Stimulated activated CD8-positive, alpha-beta memory T cell treated with anti-CD3 and anti-CD28 coated beads, Interleukin-15, amount 100 ng/mL, for 4 hours (primary cell): ENCODE measurements around the gene TUBB3.
"Not testable (repeated sequence)": the region's sequence is repeated elsewhere in the genome, so short reads cannot be mapped to it uniquely, and the experiment has no call there.

ENCODE experiments used
- DNase-seq, 2 donors: peaks; one replicate each; pipeline ENCODE4 v3.0.0-alpha.2; 2020; ENCODE audit warnings: low read depth in 2 of 2

TUBB3 gene

DNA sequence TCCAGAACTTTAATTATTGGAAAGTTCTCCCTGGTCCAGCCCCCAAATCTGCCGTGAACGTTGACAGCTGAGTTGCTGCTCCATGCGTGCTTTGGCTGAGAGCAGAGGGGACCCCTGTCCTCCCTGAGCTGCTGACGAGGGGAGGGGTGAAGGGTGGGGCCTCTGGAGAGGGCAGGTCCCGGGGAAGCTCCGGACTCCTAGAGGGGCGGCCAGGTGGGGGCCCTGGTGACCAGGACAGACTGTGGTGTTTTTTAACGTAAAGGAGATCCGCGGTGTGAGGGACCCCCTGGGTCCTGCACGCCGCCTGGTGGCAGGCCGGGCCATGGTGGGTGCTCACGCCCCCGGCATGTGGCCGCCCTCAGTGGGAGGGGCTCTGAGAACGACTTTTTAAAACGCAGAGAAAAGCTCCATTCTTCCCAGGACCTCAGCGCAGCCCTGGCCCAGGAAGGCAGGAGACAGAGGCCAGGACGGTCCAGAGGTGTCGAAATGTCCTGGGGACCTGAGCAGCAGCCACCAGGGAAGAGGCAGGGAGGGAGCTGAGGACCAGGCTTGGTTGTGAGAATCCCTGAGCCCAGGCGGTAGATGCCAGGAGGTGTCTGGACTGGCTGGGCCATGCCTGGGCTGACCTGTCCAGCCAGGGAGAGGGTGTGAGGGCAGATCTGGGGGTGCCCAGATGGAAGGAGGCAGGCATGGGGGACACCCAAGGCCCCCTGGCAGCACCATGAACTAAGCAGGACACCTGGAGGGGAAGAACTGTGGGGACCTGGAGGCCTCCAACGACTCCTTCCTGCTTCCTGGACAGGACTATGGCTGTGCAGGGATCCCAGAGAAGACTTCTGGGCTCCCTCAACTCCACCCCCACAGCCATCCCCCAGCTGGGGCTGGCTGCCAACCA lies 4.4 kb upstream of the TUBB3 start, which contains the start of gene MC1R:
Gene MC1R (plus strand): TSS at position 410 of the 895 bp plus-strand sequence. CDS start 397 bp downstream, at position 807.
- no peak for DNase-seq

DNA sequence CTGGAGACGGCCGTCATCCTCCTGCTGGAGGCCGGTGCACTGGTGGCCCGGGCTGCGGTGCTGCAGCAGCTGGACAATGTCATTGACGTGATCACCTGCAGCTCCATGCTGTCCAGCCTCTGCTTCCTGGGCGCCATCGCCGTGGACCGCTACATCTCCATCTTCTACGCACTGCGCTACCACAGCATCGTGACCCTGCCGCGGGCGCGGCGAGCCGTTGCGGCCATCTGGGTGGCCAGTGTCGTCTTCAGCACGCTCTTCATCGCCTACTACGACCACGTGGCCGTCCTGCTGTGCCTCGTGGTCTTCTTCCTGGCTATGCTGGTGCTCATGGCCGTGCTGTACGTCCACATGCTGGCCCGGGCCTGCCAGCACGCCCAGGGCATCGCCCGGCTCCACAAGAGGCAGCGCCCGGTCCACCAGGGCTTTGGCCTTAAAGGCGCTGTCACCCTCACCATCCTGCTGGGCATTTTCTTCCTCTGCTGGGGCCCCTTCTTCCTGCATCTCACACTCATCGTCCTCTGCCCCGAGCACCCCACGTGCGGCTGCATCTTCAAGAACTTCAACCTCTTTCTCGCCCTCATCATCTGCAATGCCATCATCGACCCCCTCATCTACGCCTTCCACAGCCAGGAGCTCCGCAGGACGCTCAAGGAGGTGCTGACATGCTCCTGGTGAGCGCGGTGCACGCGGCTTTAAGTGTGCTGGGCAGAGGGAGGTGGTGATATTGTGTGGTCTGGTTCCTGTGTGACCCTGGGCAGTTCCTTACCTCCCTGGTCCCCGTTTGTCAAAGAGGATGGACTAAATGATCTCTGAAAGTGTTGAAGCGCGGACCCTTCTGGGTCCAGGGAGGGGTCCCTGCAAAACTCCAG lies 3.4 kb upstream of the TUBB3 start:
- DNase-seq: no peak

DNA sequence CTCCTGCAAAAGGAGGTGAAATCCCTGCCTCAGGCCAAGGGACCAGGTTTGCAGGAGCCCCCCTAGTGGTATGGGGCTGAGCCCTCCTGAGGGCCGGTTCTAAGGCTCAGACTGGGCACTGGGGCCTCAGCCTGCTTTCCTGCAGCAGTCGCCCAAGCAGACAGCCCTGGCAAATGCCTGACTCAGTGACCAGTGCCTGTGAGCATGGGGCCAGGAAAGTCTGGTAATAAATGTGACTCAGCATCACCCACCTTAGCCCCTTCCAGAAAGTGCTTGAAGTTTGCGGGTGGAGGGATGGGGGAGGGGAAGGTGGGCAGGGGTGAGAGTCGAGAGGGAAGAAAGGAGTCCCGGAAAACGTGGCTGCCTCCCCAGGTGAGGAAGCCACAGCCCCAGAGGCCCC lies 2.4 kb upstream of the TUBB3 start:
- DNase-seq: no peak

DNA sequence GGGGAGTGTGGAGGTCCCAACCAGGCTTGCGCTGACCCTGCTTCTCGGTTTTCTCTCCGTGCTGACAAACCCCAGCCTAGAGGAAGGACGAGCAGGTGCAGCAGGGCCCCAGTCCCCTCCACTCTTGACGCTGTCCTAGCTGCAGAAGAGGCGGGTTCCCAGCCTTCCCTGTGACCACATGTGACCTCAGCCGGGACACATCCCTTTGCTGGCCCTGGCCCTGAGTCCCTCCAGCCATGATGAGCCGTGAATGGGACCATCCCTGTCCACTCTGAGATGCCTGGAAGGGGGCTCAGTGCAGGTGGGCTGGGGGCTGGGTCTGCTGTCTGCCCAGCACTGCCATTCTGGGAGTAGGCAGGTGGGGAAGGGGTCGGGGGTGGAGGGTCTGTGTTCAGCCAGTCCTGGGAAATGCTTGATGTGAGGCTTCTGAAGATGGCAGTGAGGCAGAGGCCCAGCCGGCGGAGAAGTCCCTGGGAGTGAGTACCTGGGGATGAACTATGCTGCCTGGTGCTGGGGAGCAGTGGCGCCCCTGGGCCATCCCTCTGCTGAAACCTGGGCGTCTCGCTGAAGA lies 1.9 kb upstream of the TUBB3 start:
- no peak for DNase-seq

DNA sequence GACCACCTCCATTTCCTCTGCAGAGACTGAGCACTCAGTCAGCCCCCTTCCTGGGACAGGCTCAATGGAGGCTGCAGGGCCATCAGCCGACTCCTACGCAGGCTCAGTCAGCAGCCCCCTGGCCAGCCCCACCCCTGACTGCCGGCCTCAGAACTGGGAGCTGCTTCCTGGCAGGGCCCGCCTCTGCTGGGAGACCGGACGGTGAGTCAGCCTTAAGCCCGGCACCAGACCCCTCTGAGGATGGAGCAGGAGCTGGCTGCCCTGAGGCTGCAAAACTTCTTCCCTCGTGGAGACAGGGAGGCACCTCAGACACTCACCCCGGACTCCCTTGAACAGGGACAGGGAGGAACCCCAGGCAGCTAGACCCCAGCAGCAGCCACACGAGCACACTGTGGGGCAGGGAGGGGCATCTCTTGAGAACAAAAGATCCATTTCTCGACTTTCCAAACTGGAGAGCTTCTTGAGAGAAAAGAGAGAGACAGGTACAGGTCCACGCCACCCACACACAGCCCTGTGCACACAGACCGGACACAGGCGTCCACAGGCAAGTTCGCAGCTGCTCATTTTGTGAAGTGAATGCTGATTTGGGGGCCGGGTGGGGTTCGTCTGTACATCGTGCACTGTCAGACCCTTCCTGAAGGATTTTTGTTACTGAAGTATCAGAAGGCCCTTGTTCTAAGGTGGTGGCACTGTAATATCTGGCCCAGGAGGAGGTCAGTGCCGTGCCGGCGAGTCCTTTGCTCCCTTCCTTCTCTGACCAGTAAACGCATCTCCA lies 1.3 kb upstream of the TUBB3 start:
- no peak for DNase-seq

DNA sequence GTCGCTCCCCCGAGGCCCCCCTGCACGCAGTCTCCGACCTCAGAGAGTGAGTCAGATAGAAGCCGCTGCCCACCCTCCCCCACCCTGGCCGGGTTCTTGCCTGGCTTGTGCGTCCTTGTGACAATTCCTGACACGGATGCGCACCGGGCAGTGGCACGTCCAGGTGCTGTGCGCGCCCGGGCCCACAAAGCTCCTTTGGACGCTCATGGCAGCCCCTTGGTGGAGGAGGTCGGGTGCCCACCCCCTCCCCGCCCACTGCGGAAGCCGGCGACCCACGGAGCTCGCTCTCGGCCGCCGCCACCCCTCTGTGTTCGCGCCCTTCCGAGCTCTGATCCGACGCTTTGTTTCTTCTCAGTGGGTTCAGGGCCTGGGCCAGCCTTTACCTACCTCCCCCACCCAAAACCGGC lies 662 bp upstream of the TUBB3 start:
- no peak for DNase-seq

DNA sequence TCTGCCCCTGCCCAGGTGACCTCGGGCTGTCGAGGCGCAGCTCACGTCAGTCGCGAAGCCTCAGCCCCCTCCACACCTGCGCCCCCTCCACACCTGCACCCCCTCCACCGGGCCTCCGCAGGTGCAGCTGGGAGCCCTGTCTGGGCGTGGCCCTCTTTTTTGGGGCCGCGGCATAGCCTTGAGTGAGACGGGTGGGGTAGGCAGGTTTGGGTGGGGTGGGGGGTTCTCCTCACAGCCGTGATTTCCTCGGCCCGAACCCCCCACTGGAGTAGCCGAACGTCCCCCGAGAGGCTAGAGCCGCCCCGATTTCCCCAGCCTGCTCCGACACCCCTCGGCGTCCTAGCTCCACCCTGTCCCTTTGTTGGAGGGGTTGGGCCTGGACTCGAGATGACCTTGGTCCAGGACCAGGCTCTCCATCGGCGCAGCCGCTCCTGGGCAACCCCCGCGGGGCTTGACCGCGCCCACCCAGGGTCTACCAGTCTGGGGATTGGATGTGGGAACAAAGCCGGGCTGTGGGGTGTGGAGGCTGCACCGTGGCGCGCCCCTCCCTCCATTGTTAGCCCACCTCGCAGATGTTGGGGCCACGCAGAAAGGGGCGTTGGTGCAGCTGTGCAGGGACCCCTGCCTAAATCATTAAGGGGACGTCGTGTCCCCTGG lies 626 bp downstream of the TUBB3 start:
- no peak for DNase-seq

DNA sequence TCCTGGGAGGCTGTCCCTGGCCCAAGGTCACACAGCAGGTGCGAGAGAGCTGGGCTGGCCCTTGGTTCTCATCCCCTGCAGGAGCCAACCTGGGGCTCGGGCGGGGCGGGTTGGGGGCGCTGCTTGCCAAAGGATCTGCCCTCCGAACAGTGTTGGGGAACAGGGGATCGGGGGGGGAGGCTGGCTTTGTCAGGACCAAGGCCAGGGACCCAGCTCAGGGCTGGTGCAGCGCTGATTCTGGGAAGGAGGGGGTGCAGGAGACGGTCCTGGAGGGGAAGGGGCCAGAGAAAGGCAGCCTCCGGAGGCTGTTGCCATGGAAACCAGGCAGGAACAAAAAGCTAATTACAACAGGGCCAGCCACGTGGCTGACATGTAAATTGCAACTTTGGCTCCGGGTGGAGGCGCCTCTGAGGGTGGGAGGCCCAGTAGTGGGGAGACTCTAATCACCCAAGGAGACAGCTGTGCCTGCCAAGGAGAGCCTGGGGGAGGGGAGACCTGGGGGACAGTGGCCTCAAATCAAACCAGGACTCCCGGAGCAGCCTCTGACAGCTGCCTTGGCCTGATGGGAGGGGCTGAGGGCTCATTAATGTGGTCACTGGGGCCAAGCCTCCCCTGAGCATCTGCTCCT lies 1.3 kb downstream of the TUBB3 start:
- DNase-seq: no peak

DNA sequence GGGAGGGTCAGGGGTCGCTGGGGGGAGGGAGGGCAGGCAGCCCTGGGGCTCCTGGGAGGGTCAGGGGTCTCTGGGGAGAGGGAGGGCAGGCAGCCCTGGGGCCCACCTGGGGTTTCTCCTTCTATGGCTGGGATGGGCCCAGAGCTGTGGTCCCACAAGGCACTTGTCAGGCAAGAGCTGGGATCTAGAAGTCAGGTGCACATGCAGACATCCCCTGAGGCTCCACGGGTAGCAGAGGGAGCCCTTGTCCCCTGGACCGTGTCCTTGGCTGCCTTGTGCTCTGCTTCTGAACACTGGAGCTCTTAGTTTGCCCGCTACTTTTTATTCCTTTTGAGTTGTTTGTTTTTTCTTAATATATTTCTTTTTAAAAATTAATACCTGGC lies 1.8 kb downstream of the TUBB3 start:
- no peak for DNase-seq

DNA sequence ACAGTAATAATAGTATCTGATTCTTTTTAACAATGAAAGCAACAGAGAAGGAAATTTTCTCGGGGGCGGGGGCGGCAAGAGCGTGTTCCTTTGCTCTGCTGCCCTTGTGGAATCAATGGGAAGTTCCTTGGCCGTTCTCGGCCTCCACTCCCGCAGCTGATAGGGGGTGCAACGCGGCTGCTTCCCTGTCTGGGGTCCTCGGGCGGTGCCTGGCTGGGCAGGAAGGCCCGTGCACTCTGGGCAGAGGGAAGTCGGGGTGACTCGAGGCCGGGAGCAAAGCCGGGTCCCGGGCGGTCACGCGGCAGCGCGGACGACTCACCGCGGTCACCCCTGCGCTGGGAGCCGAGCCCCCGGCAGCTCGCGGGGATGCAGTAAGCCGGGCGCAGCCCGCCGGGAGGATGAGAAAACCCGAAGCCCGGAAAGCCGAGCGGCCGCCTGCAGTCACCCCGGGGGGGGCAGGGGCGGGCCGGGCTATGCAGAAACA lies 2.5 kb downstream of the TUBB3 start:
- no peak for DNase-seq

DNA sequence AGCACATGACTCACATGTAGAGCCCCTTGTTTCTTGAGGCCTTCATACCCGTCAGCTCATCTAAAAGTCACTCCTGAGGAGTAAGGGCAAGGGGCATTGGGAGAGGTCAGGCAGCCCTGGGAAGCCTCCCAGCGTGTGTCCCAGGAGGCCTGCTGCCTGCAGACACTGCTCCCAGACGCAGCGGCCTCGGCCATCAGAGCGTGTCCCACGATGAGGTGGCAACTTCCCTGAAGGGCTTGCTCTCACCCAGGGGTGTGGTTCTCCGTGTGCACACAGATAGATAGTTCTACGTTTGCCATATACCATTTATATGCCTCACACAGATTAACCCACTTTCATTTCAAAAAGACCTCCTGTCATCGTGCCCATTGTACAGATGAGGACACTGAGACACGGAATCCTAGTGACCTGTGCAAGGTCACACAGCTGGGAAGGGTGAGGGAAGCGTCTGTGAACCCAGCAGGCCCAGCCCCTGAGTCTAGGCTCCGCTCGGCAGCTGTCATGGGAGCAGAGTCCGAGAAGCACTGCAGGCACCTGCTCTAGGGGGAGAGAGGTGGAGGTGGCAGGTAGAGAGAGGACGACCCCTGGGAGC lies 8.3 kb downstream of the TUBB3 start:
- DNase-seq: no peak

DNA sequence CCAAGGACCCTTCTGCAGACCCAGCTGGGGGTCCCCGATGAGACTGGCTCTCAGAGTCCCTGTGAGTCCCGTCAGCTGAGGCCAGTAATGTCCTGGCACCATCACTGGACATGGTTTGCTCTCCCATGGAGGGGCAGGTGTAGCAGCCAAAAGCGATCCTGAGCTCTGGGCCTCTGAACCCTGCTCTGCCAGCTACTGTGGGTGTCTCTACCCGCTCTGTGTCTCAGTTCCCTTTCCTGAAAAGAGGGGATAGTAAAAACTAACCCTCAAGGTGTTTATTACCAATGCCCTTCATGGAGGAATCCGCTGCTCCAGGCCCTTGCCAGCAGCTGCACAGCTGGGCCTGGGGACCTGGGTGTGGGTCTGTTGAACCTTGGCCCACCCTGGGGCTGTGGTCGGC lies 8.8 kb downstream of the TUBB3 start:
- no peak for DNase-seq

DNA sequence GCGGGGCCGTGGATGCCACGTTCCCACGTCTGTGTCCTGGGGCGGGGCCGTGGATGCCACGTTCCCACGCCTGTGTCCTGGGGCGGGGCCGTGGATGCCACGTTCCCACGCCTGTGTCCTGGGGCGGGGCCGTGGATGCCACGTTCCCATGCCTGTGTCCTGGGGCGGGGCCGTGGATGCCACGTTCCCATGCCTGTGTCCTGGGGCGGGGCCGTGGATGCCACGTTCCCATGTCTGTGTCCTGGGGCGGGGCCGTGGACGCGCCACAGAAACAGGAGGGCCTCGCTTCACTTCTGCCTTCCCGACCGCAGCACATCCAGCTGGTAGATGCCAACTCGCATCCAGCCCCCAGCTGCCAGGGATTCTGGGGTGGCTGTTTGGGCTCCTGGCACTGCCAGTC lies 10.9 kb downstream of the TUBB3 start:
- DNase-seq: not testable (repeated sequence)

DNA sequence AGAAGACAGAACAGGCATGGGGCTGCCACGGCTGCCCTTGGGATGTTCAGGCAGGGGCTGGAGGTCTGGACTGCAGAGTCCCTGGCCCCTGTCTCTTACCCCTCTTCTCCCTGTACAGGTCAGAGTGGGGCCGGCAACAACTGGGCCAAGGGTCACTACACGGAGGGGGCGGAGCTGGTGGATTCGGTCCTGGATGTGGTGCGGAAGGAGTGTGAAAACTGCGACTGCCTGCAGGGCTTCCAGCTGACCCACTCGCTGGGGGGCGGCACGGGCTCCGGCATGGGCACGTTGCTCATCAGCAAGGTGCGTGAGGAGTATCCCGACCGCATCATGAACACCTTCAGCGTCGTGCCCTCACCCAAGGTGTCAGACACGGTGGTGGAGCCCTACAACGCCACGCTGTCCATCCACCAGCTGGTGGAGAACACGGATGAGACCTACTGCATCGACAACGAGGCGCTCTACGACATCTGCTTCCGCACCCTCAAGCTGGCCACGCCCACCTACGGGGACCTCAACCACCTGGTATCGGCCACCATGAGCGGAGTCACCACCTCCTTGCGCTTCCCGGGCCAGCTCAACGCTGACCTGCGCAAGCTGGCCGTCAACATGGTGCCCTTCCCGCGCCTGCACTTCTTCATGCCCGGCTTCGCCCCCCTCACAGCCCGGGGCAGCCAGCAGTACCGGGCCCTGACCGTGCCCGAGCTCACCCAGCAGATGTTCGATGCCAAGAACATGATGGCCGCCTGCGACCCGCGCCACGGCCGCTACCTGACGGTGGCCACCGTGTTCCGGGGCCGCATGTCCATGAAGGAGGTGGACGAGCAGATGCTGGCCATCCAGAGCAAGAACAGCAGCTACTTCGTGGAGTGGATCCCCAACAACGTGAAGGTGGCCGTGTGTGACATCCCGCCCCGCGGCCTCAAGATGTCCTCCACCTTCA lies 11.7 kb downstream of the TUBB3 start:
- DNase-seq: no peak

DNA sequence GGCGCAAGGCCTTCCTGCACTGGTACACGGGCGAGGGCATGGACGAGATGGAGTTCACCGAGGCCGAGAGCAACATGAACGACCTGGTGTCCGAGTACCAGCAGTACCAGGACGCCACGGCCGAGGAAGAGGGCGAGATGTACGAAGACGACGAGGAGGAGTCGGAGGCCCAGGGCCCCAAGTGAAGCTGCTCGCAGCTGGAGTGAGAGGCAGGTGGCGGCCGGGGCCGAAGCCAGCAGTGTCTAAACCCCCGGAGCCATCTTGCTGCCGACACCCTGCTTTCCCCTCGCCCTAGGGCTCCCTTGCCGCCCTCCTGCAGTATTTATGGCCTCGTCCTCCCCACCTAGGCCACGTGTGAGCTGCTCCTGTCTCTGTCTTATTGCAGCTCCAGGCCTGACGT lies 12.5 kb downstream of the TUBB3 start:
- DNase-seq: not testable (repeated sequence)

DNA sequence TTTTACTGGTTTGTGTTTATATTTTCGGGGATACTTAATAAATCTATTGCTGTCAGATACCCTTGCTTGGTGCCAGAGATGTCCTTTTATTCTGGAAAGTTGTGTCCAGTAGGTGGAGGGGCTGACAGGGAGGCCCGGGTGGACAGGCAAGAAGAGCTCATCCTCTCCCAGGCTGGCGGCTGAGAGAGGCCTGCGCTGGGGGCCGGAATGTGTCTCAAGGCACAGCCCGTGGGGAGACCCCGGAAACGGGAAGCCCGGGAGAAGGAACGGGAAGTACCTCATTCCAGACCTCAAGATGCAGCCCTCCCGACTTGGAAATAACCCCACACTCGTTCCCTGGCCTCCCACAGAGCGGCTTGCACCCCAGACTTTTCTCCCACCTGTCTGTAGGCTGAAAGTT lies 12.9 kb downstream of the TUBB3 start:
- no peak for DNase-seq

DNA sequence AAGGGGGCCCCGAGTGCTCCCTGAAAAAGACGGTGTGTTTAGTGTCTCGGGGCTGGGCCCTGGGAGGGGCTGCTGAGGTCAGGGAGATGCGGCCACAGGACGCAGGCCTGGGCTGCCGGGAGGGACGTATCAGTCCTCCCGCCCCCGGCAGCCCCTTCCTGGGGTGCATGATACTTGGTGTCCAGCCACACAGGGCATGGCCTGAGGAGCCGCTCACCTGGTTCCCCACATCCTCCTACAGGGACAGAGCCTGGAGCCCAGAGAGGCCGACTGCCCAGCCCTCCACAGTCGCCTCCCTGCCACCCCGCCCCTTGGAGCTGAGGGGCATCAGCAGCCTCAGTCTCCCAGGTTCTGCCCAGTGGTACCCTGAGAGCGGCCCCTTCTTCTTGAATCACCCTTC lies 13.4 kb downstream of the TUBB3 start:
- DNase-seq: no peak

DNA sequence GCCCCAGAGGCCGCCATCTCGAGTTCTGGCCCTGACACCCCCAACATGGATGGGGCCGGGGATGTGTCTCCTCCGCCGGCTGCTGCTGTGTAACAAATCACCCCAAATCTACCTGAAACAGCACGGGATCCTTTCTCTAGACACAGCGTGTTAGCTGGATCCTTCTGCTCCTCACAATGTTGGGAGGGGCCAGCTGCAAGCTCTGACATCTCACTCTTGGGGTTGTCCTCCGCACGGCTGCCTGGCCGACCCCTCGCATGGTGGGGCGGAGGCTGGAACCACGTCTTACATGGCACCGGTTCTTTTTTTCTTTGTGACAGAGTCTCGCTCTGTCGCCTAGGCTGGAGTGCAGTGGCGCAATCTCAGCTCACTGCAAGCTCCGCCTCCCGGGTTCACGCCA lies 13.8 kb downstream of the TUBB3 start:
- no peak for DNase-seq
